HEK293 (cell line): ENCODE measurements around the gene ARID1A.
A peak's percentile ranks its signal among the peaks of the same experiment; 100 is the strongest.

Experiments
- BCL6B ChIP-seq: fragments of 450-650 bp; formaldehyde crosslinking; IDR thresholded peaks from 2 replicates; pipeline ENCODE4 v1.5.1; 2017; ENCODE audit warnings: missing biosample characterization, missing genetic modification characterization
- GFI1B ChIP-seq: fragments of 450-650 bp; formaldehyde crosslinking; IDR thresholded peaks from 2 replicates; pipeline ENCODE4 v1.5.1; 2016; ENCODE audit warnings: missing biosample characterization, missing genetic modification characterization
- KLF10 ChIP-seq: fragments of 450-650 bp; IDR thresholded peaks from 2 replicates; pipeline ENCODE4 v1.5.1; 2018; ENCODE audit warnings: missing biosample characterization, mild to moderate bottlenecking, missing genetic modification characterization
- PBX3 ChIP-seq: sonication (generic); formaldehyde crosslinking; IDR thresholded peaks from 2 replicates; pipeline ENCODE4 v1.8.1; 2022; ENCODE audit warnings: mild to moderate bottlenecking, moderate library complexity, missing genetic modification reagents
- PRDM10 ChIP-seq: fragments of 450-650 bp; formaldehyde crosslinking; IDR thresholded peaks from 2 replicates; pipeline ENCODE4 v1.5.1; 2016; ENCODE audit warnings: missing biosample characterization, missing genetic modification characterization
- SP7 ChIP-seq: fragments of 450-650 bp; formaldehyde crosslinking; IDR thresholded peaks from 2 replicates; pipeline ENCODE4 v1.5.1; 2016; ENCODE audit warnings: missing biosample characterization, missing genetic modification characterization
- ZBTB17 ChIP-seq: fragments of 450-650 bp; formaldehyde crosslinking; IDR thresholded peaks from 2 replicates; pipeline ENCODE4 v1.5.1; 2016; ENCODE audit warnings: missing biosample characterization, missing genetic modification characterization
- ZBTB26 ChIP-seq: fragments of 450-650 bp; formaldehyde crosslinking; optimal IDR thresholded peaks from 2 replicates; pipeline ENCODE3; 2016; ENCODE audit warnings: missing biosample characterization, mild to moderate bottlenecking, missing genetic modification characterization
- ZBTB6 ChIP-seq: fragments of 450-650 bp; formaldehyde crosslinking; IDR thresholded peaks from 2 replicates; pipeline ENCODE4 v1.5.1; 2017; ENCODE audit warnings: missing biosample characterization, missing genetic modification characterization
- ZFP69B ChIP-seq: fragments of 450-650 bp; formaldehyde crosslinking; IDR thresholded peaks from 2 replicates; pipeline ENCODE4 v1.5.1; 2016; ENCODE audit warnings: missing biosample characterization, missing genetic modification characterization
- ZNF133 ChIP-seq: fragments of 450-650 bp; formaldehyde crosslinking; IDR thresholded peaks from 2 replicates; pipeline ENCODE4 v1.5.1; 2016; ENCODE audit warnings: missing biosample characterization, missing genetic modification characterization
- ZNF138 ChIP-seq: fragments of 450-650 bp; formaldehyde crosslinking; IDR thresholded peaks from 2 replicates; pipeline ENCODE4 v1.5.1; 2016; ENCODE audit warnings: missing biosample characterization, missing genetic modification characterization, borderline replicate concordance
- ZNF155 ChIP-seq: fragments of 450-650 bp; formaldehyde crosslinking; IDR thresholded peaks from 2 replicates; pipeline ENCODE4 v1.5.1; 2016; ENCODE audit warnings: missing biosample characterization, missing genetic modification characterization
- ZNF169 ChIP-seq: fragments of 450-650 bp; formaldehyde crosslinking; IDR thresholded peaks from 2 replicates; pipeline ENCODE4 v1.5.1; 2016; ENCODE audit warnings: missing biosample characterization, missing genetic modification characterization
- ZNF175 ChIP-seq: fragments of 450-650 bp; formaldehyde crosslinking; IDR thresholded peaks from 2 replicates; pipeline ENCODE4 v1.5.1; 2016; ENCODE audit warnings: missing biosample characterization, missing genetic modification characterization
- ZNF223 ChIP-seq: fragments of 450-650 bp; formaldehyde crosslinking; IDR thresholded peaks from 2 replicates; pipeline ENCODE4 v1.5.1; 2016; ENCODE audit warnings: missing biosample characterization, missing genetic modification characterization
- ZNF350 ChIP-seq: fragments of 450-650 bp; formaldehyde crosslinking; IDR thresholded peaks from 2 replicates; pipeline ENCODE4 v1.5.0; 2017; ENCODE audit warnings: missing biosample characterization, mild to moderate bottlenecking, missing genetic modification characterization
- ZNF394 ChIP-seq: fragments of 450-650 bp; formaldehyde crosslinking; IDR thresholded peaks from 2 replicates; pipeline ENCODE4 v1.5.1; 2016; ENCODE audit warnings: missing biosample characterization, missing genetic modification characterization, mild to moderate bottlenecking, moderate library complexity, borderline replicate concordance
- ZNF416 ChIP-seq: fragments of 450-650 bp; formaldehyde crosslinking; IDR thresholded peaks from 2 replicates; pipeline ENCODE4 v1.5.1; 2016; ENCODE audit warnings: missing biosample characterization, missing genetic modification characterization
- ZNF513 ChIP-seq: fragments of 450-650 bp; IDR thresholded peaks from 2 replicates; pipeline ENCODE4 v1.5.1; 2018; ENCODE audit warnings: missing biosample characterization, missing genetic modification characterization
- ZNF518A ChIP-seq: fragments of 450-650 bp; formaldehyde crosslinking; conservative IDR thresholded peaks from 2 replicates; pipeline ENCODE4 v1.5.1; 2016; ENCODE audit warnings: low read depth, missing biosample characterization, missing genetic modification characterization
- ZNF629 ChIP-seq: fragments of 450-650 bp; formaldehyde crosslinking; IDR thresholded peaks from 2 replicates; pipeline ENCODE4 v1.5.1; 2017; ENCODE audit warnings: missing biosample characterization, missing genetic modification characterization
- ZNF658 ChIP-seq: fragments of 450-650 bp; formaldehyde crosslinking; IDR thresholded peaks from 2 replicates; pipeline ENCODE4; 2016; ENCODE audit warnings: missing biosample characterization, missing genetic modification characterization
- ZNF660 ChIP-seq: fragments of 450-650 bp; IDR thresholded peaks from 2 replicates; pipeline ENCODE4 v1.5.1; 2018; ENCODE audit warnings: missing biosample characterization, mild to moderate bottlenecking, missing genetic modification characterization
- ZNF707 ChIP-seq: fragments of 450-650 bp; formaldehyde crosslinking; IDR thresholded peaks from 2 replicates; pipeline ENCODE4 v1.5.1; 2016; ENCODE audit warnings: missing biosample characterization, missing genetic modification characterization

The ARID1A gene

GRCh38 chr1:26705788-26706311 lies 10.0 kb downstream of the ARID1A start (continued):
- TF ChIP-seq PBX3 = no peak
- peak; percentile 82 for TF ChIP-seq KLF10 (tag by site-specific recombination)
- no peak for TF ChIP-seq ZNF416
- peak; percentile 74 for TF ChIP-seq ZNF660 (tag by site-specific recombination)
- no peak for TF ChIP-seq ZNF513 (tag by site-specific recombination)
- peak; percentile 78; the same call in 1 of the 2 replicates for TF ChIP-seq GFI1B
- TF ChIP-seq ZNF138 (tag by site-specific recombination) = no peak
- TF ChIP-seq BCL6B (tag by site-specific recombination) = peak; percentile 93
- TF ChIP-seq ZNF394 = 0 out of 2 replicates have a peak, but pooled peaks have one; percentile 27
- no peak for TF ChIP-seq ZBTB6 (tag by site-specific recombination)
- TF ChIP-seq PRDM10 = peak; percentile 84
- no peak for TF ChIP-seq ZNF155 (tag by site-specific recombination)
- no peak for TF ChIP-seq ZNF175 (tag by site-specific recombination)
- no peak for TF ChIP-seq ZBTB26 (tag by site-specific recombination)
- no peak for TF ChIP-seq ZNF133 (tag by site-specific recombination)
- peak; percentile 48 for TF ChIP-seq ZBTB17 (tag by site-specific recombination)
- no peak for TF ChIP-seq ZNF707 (tag by site-specific recombination)
- TF ChIP-seq ZFP69B (tag by site-specific recombination) = peak; percentile 66; the same call in 1 of the 2 replicates
- peak; percentile 92 for TF ChIP-seq SP7 (tag by site-specific recombination)
- TF ChIP-seq ZNF658 (tag by site-specific recombination) = no peak
- TF ChIP-seq ZNF350 (tag by site-specific recombination) = no peak
- TF ChIP-seq ZNF518A = 0 out of 2 replicates have a peak, but pooled peaks have one; percentile 14
- no peak for TF ChIP-seq ZNF169 (tag by site-specific recombination)
- peak; percentile 86 for TF ChIP-seq ZNF629 (tag by site-specific recombination)
- no peak for TF ChIP-seq ZNF223 (tag by site-specific recombination)
